ENCODE data around the gene MAP4K4.
"Not testable (repeated sequence)": the region's sequence is repeated elsewhere in the genome, so short reads cannot be mapped to it uniquely, and the experiment has no call there.

Gene MAP4K4

GRCh38 chr2:101881131-101881530, 183.6 kb downstream of the MAP4K4 start:
- DNase-seq = no peak

- no peak for DNase-seq
Observed at GRCh38 chr2:101882769-101883307, 185.3 kb downstream of the MAP4K4 start.

- no peak for DNase-seq
Observed at GRCh38 chr2:101883860-101884259, 186.4 kb downstream of the MAP4K4 start.

- DNase-seq = no peak
Observed at GRCh38 chr2:101884423-101884822, 186.9 kb downstream of the MAP4K4 start.

- no peak for DNase-seq
Observed at GRCh38 chr2:101887328-101887727, 189.8 kb downstream of the MAP4K4 start.

GRCh38 chr2:101889460-101890098, 192.1 kb downstream of the MAP4K4 start:
- no peak for DNase-seq

GRCh38 chr2:101892377-101892776, 194.9 kb downstream of the MAP4K4 start:
- DNase-seq = no peak

GRCh38 chr2:101893681-101894381, 196.3 kb downstream of the MAP4K4 start:
- no peak for DNase-seq

GRCh38 chr2:101895039-101895438, 197.5 kb downstream of the MAP4K4 start:
- no peak for DNase-seq

GRCh38 chr2:101895819-101896322, 198.4 kb downstream of the MAP4K4 start:
- no peak for DNase-seq

- DNase-seq = no peak
Observed at GRCh38 chr2:101897301-101897700, 199.8 kb downstream of the MAP4K4 start.

- no peak for DNase-seq
Observed at GRCh38 chr2:101899265-101899664, 201.8 kb downstream of the MAP4K4 start.

- no peak for DNase-seq
Observed at GRCh38 chr2:101899871-101900270, 202.4 kb downstream of the MAP4K4 start.

- no peak for DNase-seq
Observed at GRCh38 chr2:101900375-101900774, 202.9 kb downstream of the MAP4K4 start.

- no peak for DNase-seq
Observed at GRCh38 chr2:101901241-101901640, 203.7 kb downstream of the MAP4K4 start.

- DNase-seq = no peak
Observed at GRCh38 chr2:101902169-101902568, 204.7 kb downstream of the MAP4K4 start.

- no peak for DNase-seq
Observed at GRCh38 chr2:101904916-101905315, 207.4 kb downstream of the MAP4K4 start.

GRCh38 chr2:101905746-101906336, 208.3 kb downstream of the MAP4K4 start:
- no peak for DNase-seq

GRCh38 chr2:101909760-101910159, 212.3 kb downstream of the MAP4K4 start:
- no peak for DNase-seq

GRCh38 chr2:101912545-101912944, 215.0 kb downstream of the MAP4K4 start:
- DNase-seq = no peak

- DNase-seq = no peak
Observed at GRCh38 chr2:101921319-101921952, 223.9 kb downstream of the MAP4K4 start.

GRCh38 chr2:101921953-101922325, 224.4 kb downstream of the MAP4K4 start:
- no peak for DNase-seq

- not testable (repeated sequence) for DNase-seq
Observed at GRCh38 chr2:101924311-101924710, 226.8 kb downstream of the MAP4K4 start.
